Endothelial cell of umbilical vein (primary cell): Measurements from ENCODE around the gene CCDC91. TPM values are rescaled to one million over a fixed set of nuclear protein-coding genes. Genes with fewer than 3 reads are reported as not detected.

Experiments used
- BruUV-seq: library from RNA; stranded (reverse); fragments of 400-500 nt; replicated peaks from 2 replicates; lab custom pipeline; 2021; lab: Mats Ljungman, UMichigan
- CTCF ChIA-PET: fragments of 300-600, 350-600 bp; sonication (Branson Sonifier 250); formaldehyde crosslinking; loops from one replicate; lab custom pipeline; 2021; ENCODE audit warnings: antibody characterized with exemption, inconsistent platforms; lab: Charles Lee
- POLR2A ChIA-PET: fragments of 300-600, 350-600 bp; sonication (Branson Sonifier 250); formaldehyde crosslinking; loops from one replicate; lab custom pipeline; 2021; ENCODE audit warnings: antibody characterized with exemption, inconsistent platforms; lab: Charles Lee
- DNase-seq: peaks from one replicate; pipeline ENCODE4 v3.0.0-alpha.2; 2011; ENCODE audit warnings: low read depth, low spot score
- FAIRE-seq: peaks from 2 replicates; lab custom pipeline; 2011; peaks lifted over from hg19 to GRCh38; lab: Jason Lieb, UNC
- H2AFZ ChIP-seq: 2 replicates; pipeline ENCODE4 v1.6.0; 2012; ENCODE audit warnings: low read depth, low read length, control low read depth, inconsistent platforms
- H3K27ac ChIP-seq: 2 replicates; pipeline ENCODE4 v1.5.1; 2011; ENCODE audit warnings: low read depth, mild to moderate bottlenecking, control low read depth, low read length, moderate library complexity; ENCODE audit not compliant: insufficient read depth
- H3K27me3 ChIP-seq, 2 experiments: 2 replicates each; pipeline versions ENCODE4 v1.6.0 to v1.6.1; 2011; ENCODE audit warnings: low read length in 2 of 2, mixed read lengths in 1 of 2; ENCODE audit not compliant: control insufficient read depth in 2 of 2, insufficient read depth in 2 of 2
- H3K36me3 ChIP-seq, 2 experiments: 2 replicates in 1 of 2; 3 replicates in 1 of 2; pipeline ENCODE4 v1.5.1; 2011; ENCODE audit warnings: low read length in 2 of 2, mild to moderate bottlenecking in 1 of 2, moderate library complexity in 1 of 2; ENCODE audit not compliant: control insufficient read depth in 2 of 2, insufficient read depth in 2 of 2; ENCODE audit errors: extremely low read depth in 1 of 2
- H3K4me1 ChIP-seq: 3 replicates; pipeline ENCODE4 v1.5.1; 2011; ENCODE audit warnings: mild to moderate bottlenecking, low read length; ENCODE audit not compliant: control insufficient read depth, insufficient read depth; ENCODE audit errors: extremely low read depth
- H3K4me2 ChIP-seq: 2 replicates; pipeline ENCODE4 v1.6.1; 2011; ENCODE audit warnings: low read length, control low read depth, mixed read lengths; ENCODE audit not compliant: insufficient read depth
- H3K4me3 ChIP-seq, 3 experiments: fragments of 200-600 bp in 1 of 3; sonication (generic), shearing (Covaris generic) in 1 of 3; replicated peaks in 1 of 3; 2 replicates each; pipeline ENCODE4 v1.5.1; 2011 to 2016; ENCODE audit warnings: control low read depth in 3 of 3, low read length in 3 of 3, mild to moderate bottlenecking in 2 of 3, inconsistent platforms in 1 of 3, low read depth in 1 of 3, moderate library complexity in 1 of 3; ENCODE audit not compliant: insufficient read depth in 1 of 3
- H3K79me2 ChIP-seq: 2 replicates; pipeline ENCODE4 v1.6.0; 2012; ENCODE audit warnings: low read length, inconsistent platforms; ENCODE audit not compliant: control insufficient read depth, insufficient read depth
- H3K9ac ChIP-seq: replicated peaks from 2 replicates; pipeline ENCODE3; 2011; ENCODE audit warnings: low read length, control low read depth; ENCODE audit not compliant: insufficient read depth; ENCODE audit errors: extremely low read depth
- H3K9me1 ChIP-seq: replicated peaks from 3 replicates; pipeline ENCODE4 v1.6.0; 2011; ENCODE audit warnings: mild to moderate bottlenecking, low read length; ENCODE audit not compliant: control insufficient read depth, insufficient read depth; ENCODE audit errors: extremely low read depth
- H3K9me3 ChIP-seq: replicated peaks from 2 replicates; pipeline ENCODE4 v1.5.1; 2012; ENCODE audit warnings: low read length, inconsistent platforms; ENCODE audit not compliant: control insufficient read depth, insufficient read depth
- H4K20me1 ChIP-seq: replicated peaks from 2 replicates; pipeline ENCODE3; 2011; ENCODE audit warnings: mild to moderate bottlenecking, low read length; ENCODE audit not compliant: control insufficient read depth, insufficient read depth; ENCODE audit errors: extremely low read depth
- CTCF ChIP-seq, 2 donors: IDR thresholded peaks; 1 replicate in 1 of 2; 2 replicates in 1 of 2; pipeline ENCODE4 v1.5.1; 2011; ENCODE audit warnings: low read length in 2 of 2, mild to moderate bottlenecking in 2 of 2, moderate library complexity in 2 of 2, control low read depth in 1 of 2, inconsistent platforms in 1 of 2, low read depth in 1 of 2; ENCODE audit not compliant: insufficient read depth in 1 of 2; ENCODE audit errors: extremely low read depth in 1 of 2
- EZH2 ChIP-seq: IDR thresholded peaks from 2 replicates; pipeline ENCODE4 v1.6.1; 2012; ENCODE audit warnings: borderline replicate concordance, low read depth, mild to moderate bottlenecking, moderate library complexity, low read length, inconsistent platforms; ENCODE audit not compliant: severe bottlenecking
- FOS ChIP-seq: IDR thresholded peaks from 2 replicates; pipeline ENCODE4 v1.6.1; 2011; ENCODE audit warnings: mild to moderate bottlenecking, low read length, moderate library complexity, borderline replicate concordance; ENCODE audit not compliant: insufficient read depth
- GATA2 ChIP-seq: IDR thresholded peaks from 2 replicates; pipeline ENCODE4 v1.7.0; 2011; ENCODE audit warnings: low read depth, mild to moderate bottlenecking, moderate library complexity, mixed read lengths, low read length; ENCODE audit not compliant: insufficient read length, insufficient read depth
- JUN ChIP-seq: IDR thresholded peaks from 2 replicates; pipeline ENCODE4 v1.6.1; 2011; ENCODE audit warnings: borderline replicate concordance, low read depth; ENCODE audit not compliant: insufficient read length, insufficient read depth
- MAX ChIP-seq: IDR thresholded peaks from 2 replicates; pipeline ENCODE4 v1.6.1; 2011; ENCODE audit not compliant: insufficient read depth, insufficient read length
- MYC ChIP-seq: IDR thresholded peaks from one replicate; pipeline ENCODE4 v1.6.1; 2011; ENCODE audit warnings: mild to moderate bottlenecking, low read depth, low read length
- POLR2A ChIP-seq: IDR thresholded peaks from 2 replicates; pipeline ENCODE4 v1.6.1; 2012; ENCODE audit warnings: low read depth, mild to moderate bottlenecking, control low read depth, low read length
- POLR2AphosphoS5 ChIP-seq: IDR thresholded peaks from 2 replicates; pipeline ENCODE4 v1.6.1; 2012; ENCODE audit warnings: low read depth, mild to moderate bottlenecking, control low read depth, low read length, moderate library complexity; ENCODE audit not compliant: insufficient read depth
- dilution Hi-C: fragments of 300-500 bp; cut with MboI; formaldehyde crosslinking; loops from one replicate; pipeline ENCODE4 v1.15.0; 2019; ENCODE audit warnings: low sequenced_read_pairs; ENCODE audit not compliant: extremely low pct_ligation_motif_present
- intact Hi-C: fragments of 100-400 bp; cut with micrococcal nuclease; formaldehyde crosslinking; loops from one replicate; pipeline ENCODE4 v1.10.0; 2022
- polyA plus RNA-seq, 4 experiments: library from polyadenylated mRNA; depleted of rRNA in 3 of 4; stranded (reverse) in 3 of 4; unstranded in 1 of 4; fragments of >200 nt; gene quantifications; 2 replicates each; pipeline versions ENCODE4 v1.2.1 to v1.2.3, GENCODE V29; 2011 to 2012; ENCODE audit warnings: missing spikeins in 1 of 4
- total RNA-seq: library from RNA; stranded (reverse); gene quantifications from 2 replicates; pipeline ENCODE4 v1.2.3, GENCODE V29; 2021

The CCDC91 gene
- total and polyA plus RNA-seq, 2 donors (not counting 3 experiments of a cell fraction or from before 2014, with no cell fraction given), result 3.8 to 10.5 TPM

- Histone ChIP-seq H3K36me3 (no peaks in the 10 kb centered on the region), H3K4me1 (peaks cover 6% of the 10 kb centered on the region), H3K9ac (no peak overlapping the region), H3K4me3 (no peak overlapping the region), H3K9me1 (no peaks in the 10 kb centered on the region), H4K20me1 (no peaks in the 10 kb centered on the region), H2AFZ (no peak overlapping the region), H3K4me2 (no peak overlapping the region), H3K9me3 (no peaks in the 10 kb centered on the region), H3K27me3 (no peaks in the 10 kb centered on the region), H3K27ac (no peak overlapping the region), H3K79me2 (no peaks in the 10 kb centered on the region)
- DNase-seq (no peak), FAIRE-seq (no peak)
- BruUV-seq, result no TSS peak
- TF ChIP-seq EZH2 (no peak), POLR2AphosphoS5 (no peak), MYC (no peak), GATA2 (no peak), JUN (no peak), POLR2A (no peak), FOS (no peak), CTCF (IDR thresholded peaks at IDR 0.05; ENCODE audit: extremely low read depth in 1 of 2, insufficient read depth in 1 of 2, low read depth in 1 of 2, low read length in 2 of 2) (no peak), MAX (no peak)
- intact Hi-C loops, result no loop called here
- CTCF ChIA-PET, result no interaction called here
- dilution Hi-C loops, result no loop called here
- POLR2A ChIA-PET, result no interaction called here
Observed at GRCh38 chr12:28568704-28569103, 378.4 kb downstream of the CCDC91 start.
